Spleen (tissue), 7 donors: Measurements from ENCODE around the gene CBX1.

Experiments used
- CTCF ChIP-seq, 11 experiments: fragments of 200-600 bp in 7 of 11; fragments of 450-650 bp in 4 of 11; sonication (generic) in 4 of 11; IDR thresholded peaks in 8 of 11; conservative IDR thresholded peaks in 3 of 11; 1 replicate in 7 of 11; 2 replicates in 4 of 11; pipeline versions ENCODE4 v1.4.0 to v1.8.0; 2016 to 2021; ENCODE audit warnings: antibody characterized with exemption in 11 of 11, inconsistent platforms in 4 of 11, mild to moderate bottlenecking in 1 of 11
- POLR2A ChIP-seq, 3 donors: fragments of 450-650 bp; IDR thresholded peaks; one replicate each; pipeline ENCODE4 v1.5.1; 2017; ENCODE audit warnings: antibody characterized with exemption in 3 of 3, mild to moderate bottlenecking in 1 of 3
- donor health status: DM: no; HTN: no; CAD: no; lungs with moderate emphysema.
- donor health status: DM: no; HTN: no; CAD: no.
- donor health status: DM: no; HTN: no; CAD: no.

DNA sequence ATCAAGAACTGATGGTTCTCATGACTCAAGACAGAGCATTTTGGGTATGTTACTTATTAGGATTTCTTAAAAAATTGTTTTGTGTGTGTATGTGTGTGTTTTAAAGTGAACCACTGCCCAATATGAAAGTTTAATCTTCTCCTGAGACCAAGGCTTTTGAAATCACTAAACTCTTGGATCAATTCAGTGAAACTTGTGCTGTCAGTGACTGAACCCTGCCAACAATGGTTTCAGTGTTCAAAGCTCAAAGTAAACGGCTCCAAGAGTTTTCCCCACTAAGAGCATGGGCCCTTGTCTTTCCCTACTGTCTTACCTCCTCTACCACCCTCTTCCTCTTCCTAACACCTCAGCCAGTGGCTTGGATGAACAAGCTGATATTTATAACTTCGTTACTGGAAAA, 31.1 kb downstream of the CBX1 start:
- TF ChIP-seq CTCF (IDR thresholded peaks at IDR 0.05 in 8 of 11, conservative IDR thresholded peaks at IDR 0.05 in 3 of 11) (no peak), POLR2A (IDR thresholded peaks at IDR 0.05) (no peak)
